Measurements from ENCODE around the gene FBXL17.
"Not testable (repeated sequence)": the region's sequence is repeated elsewhere in the genome, so short reads cannot be mapped to it uniquely, and the experiment has no call there.

FBXL17 gene

GRCh38 chr5:108181975-108182374 lies 199.9 kb downstream of the FBXL17 start:
- DNase-seq (ENCODE audit: low read depth), result no peak
- no peak overlapping the region for H3K4me3 ChIP-seq (ENCODE audit: low read depth, low read length)

GRCh38 chr5:108174286-108174685 lies 207.6 kb downstream of the FBXL17 start:
- no peak for DNase-seq (ENCODE audit: low read depth)
- TF ChIP-seq CTCF (IDR thresholded peaks at IDR 0.05; ENCODE audit: control insufficient read depth, extremely low read depth, insufficient read depth), result no peak
- H3K4me3 ChIP-seq (ENCODE audit: low read depth, low read length), result no peak overlapping the region

More at GRCh38 chr5:108181975-108182374, 199.9 kb downstream of the FBXL17 start:
- TF ChIP-seq CTCF (IDR thresholded peaks at IDR 0.05; ENCODE audit: control insufficient read depth, extremely low read depth, insufficient read depth), result no peak

- TF ChIP-seq CTCF (IDR thresholded peaks at IDR 0.05; ENCODE audit: control insufficient read depth, extremely low read depth, insufficient read depth), result no peak
- no peak for DNase-seq (ENCODE audit: low read depth)
- H3K4me3 ChIP-seq (ENCODE audit: low read depth, low read length), result no peak overlapping the region
Observed at GRCh38 chr5:108171759-108172158, 210.1 kb downstream of the FBXL17 start.

GRCh38 chr5:108168915-108169314 lies 213.0 kb downstream of the FBXL17 start:
- no peak for TF ChIP-seq CTCF (IDR thresholded peaks at IDR 0.05; ENCODE audit: control insufficient read depth, extremely low read depth, insufficient read depth)
- no peak overlapping the region for H3K4me3 ChIP-seq (ENCODE audit: low read depth, low read length)
- DNase-seq (ENCODE audit: low read depth), result no peak

GRCh38 chr5:108167174-108167573 lies 214.7 kb downstream of the FBXL17 start:
- TF ChIP-seq CTCF (IDR thresholded peaks at IDR 0.05; ENCODE audit: control insufficient read depth, extremely low read depth, insufficient read depth), result no peak
- no peak overlapping the region for H3K4me3 ChIP-seq (ENCODE audit: low read depth, low read length)
- no peak for DNase-seq (ENCODE audit: low read depth)

- DNase-seq (ENCODE audit: low read depth), result no peak
- no peak for TF ChIP-seq CTCF (IDR thresholded peaks at IDR 0.05; ENCODE audit: control insufficient read depth, extremely low read depth, insufficient read depth)
- H3K4me3 ChIP-seq (ENCODE audit: low read depth, low read length), result no peak overlapping the region
Observed at GRCh38 chr5:108164574-108164973, 217.3 kb downstream of the FBXL17 start.

GRCh38 chr5:108152854-108153253 lies 229.0 kb downstream of the FBXL17 start:
- not testable (repeated sequence) for H3K4me3 ChIP-seq (ENCODE audit: low read depth, low read length); DNase-seq (ENCODE audit: low read depth)
